Uterus (tissue), 4 donors: ENCODE measurements around the gene PCDH17. TPM values are rescaled to one million over a fixed set of nuclear protein-coding genes. Genes with fewer than 3 reads are reported as not detected.

Source experiments
- DNase-seq, 2 donors: peaks; one replicate each; pipeline ENCODE4 v3.0.0-alpha.2; 2019 to 2020
- H3K27ac ChIP-seq, 2 donors: fragments of 200-600 bp; sonication (generic); 1 replicate in 1 of 2; 2 replicates in 1 of 2; pipeline ENCODE4 v1.5.1; 2016 to 2018
- H3K27me3 ChIP-seq, 2 donors: fragments of 200-600 bp; sonication (generic); one replicate each; pipeline ENCODE4 v1.5.1; 2018 to 2019; ENCODE audit warnings: control low read depth in 1 of 2
- H3K36me3 ChIP-seq, 2 donors: fragments of 200-600 bp; sonication (generic); one replicate each; pipeline ENCODE4 v1.5.1; 2019; ENCODE audit warnings: control low read depth in 1 of 2
- H3K4me1 ChIP-seq, 2 donors: fragments of 200-600 bp; sonication (generic); one replicate each; pipeline ENCODE4 v1.5.1; 2018 to 2019; ENCODE audit warnings: control low read depth in 1 of 2
- H3K4me3 ChIP-seq, 2 donors: fragments of 200-600 bp; sonication (generic); 1 replicate in 1 of 2; 2 replicates in 1 of 2; pipeline ENCODE4 v1.5.1; 2018 to 2019; ENCODE audit warnings: mild to moderate bottlenecking in 1 of 2
- H3K9me3 ChIP-seq, 2 donors: fragments of 200-600 bp; sonication (generic); one replicate each; pipeline ENCODE4 v1.5.1; 2019; ENCODE audit warnings: control low read depth in 1 of 2
- CTCF ChIP-seq, 4 experiments: fragments of 200-600 bp in 2 of 4; fragments of 450-650 bp in 2 of 4; sonication (generic) in 2 of 4; IDR thresholded peaks; one replicate each; pipeline ENCODE4 v1.5.1; 2016 to 2019; ENCODE audit warnings: antibody characterized with exemption in 4 of 4, mild to moderate bottlenecking in 2 of 4, moderate library complexity in 1 of 4
- POLR2A ChIP-seq, 2 donors: fragments of 450-650 bp; IDR thresholded peaks; one replicate each; pipeline ENCODE4 v1.6.1; 2016; ENCODE audit warnings: antibody characterized with exemption in 2 of 2, mild to moderate bottlenecking in 1 of 2, moderate library complexity in 1 of 2
- intact Hi-C: fragments of 100-400 bp; cut with DNase I; formaldehyde crosslinking; loops from one replicate; pipeline ENCODE4 v1.15.1; 2023; ENCODE audit warnings: low total_unique reads
- total RNA-seq, 4 donors: library from RNA; depleted of rRNA in 3 of 4; stranded (reverse); fragments of >200 nt in 3 of 4; gene quantifications; one replicate each; pipeline versions ENCODE4 v1.1.0 to v1.2.4, GENCODE V29; 2014 to 2023
- donor health status: DM: yes; HTN: yes; CAD: no.

Gene PCDH17
- total RNA-seq, 4 donors from 2014 or later: 9.7 to 27.6 (median 18.9) TPM

DNA sequence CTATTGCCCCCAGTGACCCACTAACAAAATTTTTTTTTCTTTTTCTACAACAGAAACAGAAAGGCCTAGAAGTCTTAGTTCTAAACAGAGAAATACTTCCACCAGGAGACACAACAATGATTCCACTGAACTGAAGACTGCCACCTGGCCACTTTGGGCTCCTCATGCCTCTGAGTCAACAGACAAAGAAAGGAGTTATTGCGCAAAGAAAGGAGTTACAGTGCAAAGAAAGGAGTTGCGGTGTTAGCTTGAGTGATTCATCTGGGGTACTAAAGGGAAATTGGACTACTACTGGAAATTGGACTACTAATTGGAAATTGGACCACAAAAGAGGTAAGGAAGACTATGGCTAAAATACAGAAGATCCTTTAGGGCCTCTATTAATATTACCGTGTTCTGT lies 116.6 kb downstream of the PCDH17 start:
- TF ChIP-seq CTCF (IDR thresholded peaks at IDR 0.05) (no peak), POLR2A (IDR thresholded peaks at IDR 0.05) (no peak)
- no peak overlapping the region for H3K4me3 ChIP-seq
- H3K9me3 ChIP-seq: no peaks in the 10 kb centered on the region
- DNase-seq: no peak
- no peaks in the 10 kb centered on the region for H3K36me3 ChIP-seq
- no peaks in the 10 kb centered on the region for H3K4me1 ChIP-seq
- H3K27ac ChIP-seq: no peak overlapping the region
- H3K27me3 ChIP-seq: no peaks in the 10 kb centered on the region
- intact Hi-C loops: no loop called here

DNA sequence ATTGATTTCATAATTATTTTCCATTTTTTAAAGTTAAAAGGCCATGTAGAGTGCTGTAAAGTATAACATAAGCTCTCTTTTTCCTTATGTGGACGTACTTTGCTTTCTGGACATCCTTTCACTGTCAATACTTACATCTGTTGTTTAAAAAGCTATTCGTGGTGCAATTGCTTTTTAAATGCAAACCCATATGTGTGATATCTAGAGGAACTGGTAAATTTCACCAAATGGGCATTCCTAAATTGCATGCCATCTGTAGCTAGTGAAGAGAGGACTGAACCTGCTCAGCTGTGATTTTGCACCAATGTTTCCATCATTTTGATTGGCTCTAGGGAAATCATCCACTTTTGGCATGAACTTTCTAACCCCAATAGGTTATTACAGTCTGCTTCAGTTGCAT lies 129.4 kb downstream of the PCDH17 start:
- TF ChIP-seq CTCF (IDR thresholded peaks at IDR 0.05) (no peak), POLR2A (IDR thresholded peaks at IDR 0.05) (no peak)
- H3K36me3 ChIP-seq: no peaks in the 10 kb centered on the region

DNA sequence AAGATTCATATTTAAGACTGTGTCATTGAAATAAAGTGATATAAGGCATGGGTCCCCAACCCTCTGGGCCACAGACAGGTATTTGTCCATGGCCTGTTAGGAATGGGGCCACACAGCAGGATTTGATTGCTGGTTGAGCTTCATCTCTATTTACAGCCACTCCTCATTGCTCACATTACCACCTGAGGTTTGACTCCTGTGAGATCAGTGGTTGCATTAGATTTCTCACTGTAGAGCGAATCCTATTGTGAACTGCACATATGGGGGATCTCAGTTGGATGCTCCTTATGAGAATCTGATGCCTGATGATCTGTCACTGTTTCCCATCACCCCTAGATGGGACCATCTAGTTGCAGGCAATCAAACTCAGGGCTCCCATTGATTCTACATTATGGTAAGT lies 132.1 kb downstream of the PCDH17 start:
- Histone ChIP-seq H3K27me3 (no peaks in the 10 kb centered on the region), H3K9me3 (no peaks in the 10 kb centered on the region), H3K4me3 (no peak overlapping the region), H3K36me3 (no peaks in the 10 kb centered on the region), H3K4me1 (no peaks in the 10 kb centered on the region), H3K27ac (no peak overlapping the region)
- TF ChIP-seq CTCF (IDR thresholded peaks at IDR 0.05): no peak
- TF ChIP-seq POLR2A (IDR thresholded peaks at IDR 0.05): no peak
- intact Hi-C loops: no loop called here
- DNase-seq: no peak

More for the DNA sequence above, 129.4 kb downstream of the PCDH17 start:
- Histone ChIP-seq H3K27me3 (no peaks in the 10 kb centered on the region), H3K9me3 (no peaks in the 10 kb centered on the region), H3K27ac (no peak overlapping the region), H3K4me3 (no peak overlapping the region), H3K4me1 (no peaks in the 10 kb centered on the region)
- intact Hi-C loops: no loop called here
- no peak for DNase-seq
